ENCODE results near the gene CPA4.

CPA4 gene

GRCh38 chr7:130272381-130273080 is 20.4 kb upstream of the CPA4 start:
- H3K4me3 ChIP-seq (ENCODE audit: low read depth, low read length) = no peak overlapping the region
- no peak for TF ChIP-seq CTCF (IDR thresholded peaks at IDR 0.05; ENCODE audit: borderline replicate concordance, insufficient read depth, low read depth, low read length)

GRCh38 chr7:130273081-130273932 is 19.7 kb upstream of the CPA4 start:
- H3K4me3 ChIP-seq (ENCODE audit: low read depth, low read length) = no peak overlapping the region
- no peak for TF ChIP-seq CTCF (IDR thresholded peaks at IDR 0.05; ENCODE audit: borderline replicate concordance, insufficient read depth, low read depth, low read length)

GRCh38 chr7:130273933-130274255 is 19.1 kb upstream of the CPA4 start:
- TF ChIP-seq CTCF (IDR thresholded peaks at IDR 0.05; ENCODE audit: borderline replicate concordance, insufficient read depth, low read depth, low read length) = no peak
- H3K4me3 ChIP-seq (ENCODE audit: low read depth, low read length) = no peak overlapping the region

- TF ChIP-seq CTCF (IDR thresholded peaks at IDR 0.05; ENCODE audit: borderline replicate concordance, insufficient read depth, low read depth, low read length) = no peak
- no peak overlapping the region for H3K4me3 ChIP-seq (ENCODE audit: low read depth, low read length)
Observed at GRCh38 chr7:130274296-130274695, 18.7 kb upstream of the CPA4 start.

GRCh38 chr7:130274983-130275591 is 17.9 kb upstream of the CPA4 start:
- no peak for TF ChIP-seq CTCF (IDR thresholded peaks at IDR 0.05; ENCODE audit: borderline replicate concordance, insufficient read depth, low read depth, low read length)
- no peak overlapping the region for H3K4me3 ChIP-seq (ENCODE audit: low read depth, low read length)

GRCh38 chr7:130275826-130276297 is 17.1 kb upstream of the CPA4 start:
- no peak for TF ChIP-seq CTCF (IDR thresholded peaks at IDR 0.05; ENCODE audit: borderline replicate concordance, insufficient read depth, low read depth, low read length)
- H3K4me3 ChIP-seq (ENCODE audit: low read depth, low read length) = no peak overlapping the region

Measured in GM12875 (cell line).